Neural progenitor cell (in vitro differentiated cells): ENCODE measurements around the gene THSD4.

ENCODE experiments used
- CTCF ChIP-seq: fragments of 200-600 bp; sonication (generic); IDR thresholded peaks from 2 replicates; pipeline ENCODE4 v1.5.1; 2017; ENCODE audit warnings: antibody characterized with exemption, mild to moderate bottlenecking
- EZH2phosphoT487 ChIP-seq: fragments of 200-600 bp; sonication (generic); IDR thresholded peaks from 2 replicates; pipeline ENCODE4 v1.6.1; 2017; ENCODE audit warnings: antibody characterized with exemption

- TF ChIP-seq CTCF (no peak), EZH2phosphoT487 (no peak)
These were observed 677.2 kb downstream of the THSD4 start for GRCh38 chr15:71792521-71792920.
